ENCODE data around the gene TMEM135.

Gene TMEM135

DNA sequence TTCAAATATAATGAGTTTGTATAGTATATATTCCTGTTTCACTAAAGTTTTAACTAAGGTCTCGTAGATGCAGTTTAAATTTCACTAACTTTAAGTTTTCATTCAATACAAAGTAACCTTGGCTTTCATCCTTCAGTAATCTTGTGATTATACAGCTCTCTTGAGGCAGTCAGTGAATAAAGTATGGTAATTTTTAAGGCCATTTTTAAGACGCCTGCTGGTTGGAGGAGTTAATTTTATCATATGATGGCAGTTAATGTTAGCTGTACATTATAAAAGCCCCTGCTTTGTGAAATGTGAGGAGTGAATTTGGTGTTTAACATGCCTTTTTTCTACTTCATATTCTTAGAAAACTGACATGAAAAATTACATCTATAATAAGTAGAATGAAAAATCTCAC, 163.6 kb downstream of the TMEM135 start:
- DNase-seq: no peak

DNA sequence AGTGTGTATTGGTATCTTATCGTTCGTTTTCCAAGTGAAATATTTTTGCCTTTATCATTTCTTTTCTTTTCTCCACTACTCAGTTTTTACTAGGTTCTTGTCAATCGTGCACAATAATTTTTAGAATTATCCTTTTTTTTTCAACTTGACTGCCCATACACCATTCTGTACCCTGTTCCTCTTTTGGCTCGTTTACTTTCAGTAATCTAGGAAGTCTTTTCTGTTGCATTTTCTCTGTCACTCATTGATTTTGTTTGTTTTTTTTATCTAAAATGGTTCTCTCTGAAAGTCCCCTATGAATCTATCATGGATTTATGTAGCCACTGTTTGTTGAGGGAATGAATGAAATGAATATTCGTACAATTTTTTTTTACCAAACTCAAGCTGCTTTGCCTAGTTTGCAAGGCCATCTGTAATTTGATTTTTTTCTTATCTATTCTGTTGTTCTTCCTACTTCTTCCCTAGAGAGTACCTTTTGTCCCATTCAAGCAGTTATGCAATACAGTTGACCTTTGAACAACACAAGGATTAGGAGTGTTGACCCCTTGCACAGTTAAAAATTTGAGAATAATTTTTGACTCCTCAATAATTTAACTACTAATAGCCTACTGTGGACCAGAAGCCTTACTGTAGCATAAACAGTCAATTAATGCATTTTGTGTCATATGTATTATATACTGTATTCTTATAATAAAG, 166.3 kb downstream of the TMEM135 start:
- no peak for DNase-seq

GRCh38 chr11:87212891-87213290, 175.2 kb downstream of the TMEM135 start:
- no peak for DNase-seq

GRCh38 chr11:87213444-87213843, 175.7 kb downstream of the TMEM135 start:
- peak; percentile 16 for DNase-seq

DNA sequence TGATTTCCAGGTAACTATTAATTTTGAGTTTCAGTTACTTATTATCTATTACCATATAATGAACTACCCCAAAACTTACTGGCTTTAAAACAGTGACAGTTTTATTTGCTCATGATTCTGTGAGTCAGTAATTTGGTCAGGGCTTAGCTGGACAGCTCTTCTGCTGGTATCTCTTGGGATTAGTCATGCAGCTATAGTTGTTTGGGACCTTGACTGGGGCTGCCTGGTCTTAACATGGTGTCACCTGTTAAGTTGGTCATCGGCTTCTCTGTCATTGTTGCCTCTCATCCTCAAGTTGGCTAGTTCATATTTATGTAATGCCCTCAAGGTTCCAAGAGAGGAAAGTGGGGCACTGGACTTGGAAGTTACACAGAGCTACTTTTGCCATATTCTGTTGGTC, 177.5 kb downstream of the TMEM135 start:
- no peak for DNase-seq

GRCh38 chr11:87219266-87219665, 181.5 kb downstream of the TMEM135 start:
- no peak for DNase-seq

DNA sequence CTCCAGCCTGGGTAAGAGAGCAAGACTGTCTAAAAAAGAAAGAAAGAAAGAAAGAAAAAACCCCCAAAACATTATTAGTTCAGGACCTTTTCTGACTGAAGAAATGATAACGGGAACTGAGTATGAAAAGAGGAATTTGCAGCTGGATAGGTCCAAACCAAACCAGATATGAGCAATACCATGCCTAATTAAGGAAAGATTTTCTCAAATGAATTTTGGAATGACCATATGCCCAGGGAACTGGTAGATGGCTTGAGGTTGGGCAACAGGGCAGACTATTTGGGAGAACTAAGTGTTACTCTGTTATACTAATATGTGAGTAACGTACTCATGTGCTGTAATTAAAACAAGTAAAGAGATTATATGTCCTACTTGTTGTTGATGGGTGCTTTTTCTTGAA, 186.1 kb downstream of the TMEM135 start:
- DNase-seq: no peak

GRCh38 chr11:87224486-87224885, 186.8 kb downstream of the TMEM135 start:
- no peak for DNase-seq

GRCh38 chr11:87228820-87229219, 191.1 kb downstream of the TMEM135 start:
- no peak for DNase-seq

GRCh38 chr11:87230995-87231394, 193.3 kb downstream of the TMEM135 start:
- DNase-seq: no peak

DNA sequence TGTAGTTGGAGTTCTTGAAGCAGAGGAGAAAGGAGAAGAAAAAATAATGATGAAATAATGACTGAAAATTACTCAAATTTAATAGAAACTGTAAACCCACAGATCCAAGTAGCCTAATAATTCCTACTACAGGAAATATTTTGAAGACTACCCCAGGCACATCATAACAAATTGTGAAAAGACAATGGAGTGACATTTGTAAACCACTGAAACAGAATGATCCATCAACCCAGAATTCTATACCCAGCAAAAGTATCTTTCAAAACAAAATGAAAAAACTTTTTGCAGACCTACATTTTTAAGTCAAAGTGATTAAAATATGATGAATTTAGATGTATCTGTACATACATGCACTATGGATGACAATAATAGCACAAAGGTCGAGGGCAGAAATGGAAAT, 194.6 kb downstream of the TMEM135 start:
- no peak for DNase-seq

- DNase-seq: no peak
Observed at GRCh38 chr11:87235366-87235765, 197.6 kb downstream of the TMEM135 start.

DNA sequence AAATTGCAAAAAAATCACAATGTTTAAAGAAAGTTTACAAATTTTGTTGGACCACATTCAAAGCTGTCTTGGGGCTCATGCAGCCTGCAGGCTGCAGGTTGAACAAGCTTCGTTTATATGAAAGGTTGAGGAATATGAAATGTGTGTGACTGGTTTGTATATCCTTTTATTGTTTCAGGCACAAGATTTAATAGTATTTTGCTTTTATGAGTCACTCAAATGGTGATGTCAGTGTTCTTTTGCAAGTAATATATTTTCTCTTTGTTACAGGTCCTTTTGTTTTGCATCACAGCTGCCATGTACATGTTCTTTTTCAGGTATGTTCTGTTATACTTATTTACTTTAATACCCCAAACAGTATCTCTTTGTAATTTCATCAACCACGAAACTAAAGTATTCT, 198.6 kb downstream of the TMEM135 start:
- DNase-seq: no peak

GRCh38 chr11:87239001-87239400, 201.3 kb downstream of the TMEM135 start:
- DNase-seq: no peak

DNA sequence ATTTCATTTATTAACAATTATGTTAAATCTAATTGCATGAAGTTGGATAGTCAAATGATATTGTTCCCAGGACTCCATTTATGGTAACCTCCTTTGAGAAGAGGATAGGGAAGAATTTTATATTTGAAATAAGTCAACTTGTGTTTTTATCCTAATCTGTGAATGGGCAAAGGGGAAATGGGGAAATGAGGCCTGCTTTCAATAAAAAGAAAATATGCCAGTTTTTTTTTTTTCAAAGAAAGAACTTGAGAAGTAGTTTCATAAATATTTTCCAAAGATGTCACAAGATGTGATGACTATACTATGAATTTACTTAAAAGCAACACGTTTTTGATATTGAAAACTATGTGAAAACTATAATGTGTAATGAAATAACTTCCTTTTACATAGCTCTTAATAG, 201.8 kb downstream of the TMEM135 start:
- no peak for DNase-seq

DNA sequence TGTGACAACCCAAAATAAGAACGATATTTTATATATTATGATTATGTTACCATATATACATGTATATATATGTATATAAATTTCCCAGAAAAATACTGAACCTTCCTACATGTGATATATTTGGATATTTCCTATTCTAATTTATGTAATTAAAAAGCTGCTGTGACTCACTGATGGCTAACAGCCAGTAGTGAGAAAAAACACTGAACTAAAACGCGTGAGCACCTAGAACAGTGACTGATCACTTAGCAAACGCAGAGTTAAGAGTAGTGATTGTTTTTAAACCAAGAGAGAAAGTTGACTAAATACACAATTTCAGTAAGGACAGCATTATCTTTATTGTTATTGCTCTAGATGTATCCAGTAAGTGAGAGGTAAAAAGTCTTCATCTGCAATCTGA, 213.8 kb downstream of the TMEM135 start:
- DNase-seq: no peak

DNA sequence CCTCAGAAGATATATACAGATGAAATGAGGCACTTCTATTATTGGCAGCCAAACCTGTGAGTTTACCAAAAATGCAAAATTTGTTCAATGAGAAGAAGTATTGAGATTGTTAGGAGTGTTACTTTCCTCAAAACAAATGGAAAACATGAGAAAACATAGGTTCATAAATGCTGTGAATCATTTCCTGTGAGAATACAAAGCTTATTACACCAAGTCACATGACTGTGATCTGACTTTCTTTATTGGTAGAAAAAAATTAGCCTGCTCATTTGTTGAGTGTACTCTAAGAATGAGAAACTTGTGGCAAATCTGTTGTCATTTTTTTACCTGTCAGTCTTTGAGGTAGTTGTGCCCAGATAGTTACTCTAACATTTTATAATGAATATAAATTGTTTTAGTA, 215.1 kb downstream of the TMEM135 start:
- peak; percentile 75 for DNase-seq

DNA sequence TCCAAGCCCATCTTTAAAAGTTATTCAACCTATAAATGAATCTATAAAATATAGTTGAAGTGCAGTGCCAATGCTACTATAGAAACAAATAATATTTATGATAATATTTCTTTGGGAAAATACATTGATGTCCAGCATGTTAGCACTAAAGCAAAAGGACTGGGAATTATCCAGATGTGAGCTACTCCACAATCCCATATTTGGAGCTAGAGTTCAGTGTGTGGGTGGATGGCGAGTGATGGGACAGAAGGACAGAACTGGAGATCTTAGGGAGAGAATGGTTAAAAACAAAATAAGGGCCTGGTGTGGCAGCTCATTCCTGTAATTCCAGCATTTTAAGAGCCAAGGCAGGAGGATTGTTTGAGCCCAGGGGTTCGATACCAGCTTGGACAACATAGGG, 216.8 kb downstream of the TMEM135 start:
- no peak for DNase-seq

DNA sequence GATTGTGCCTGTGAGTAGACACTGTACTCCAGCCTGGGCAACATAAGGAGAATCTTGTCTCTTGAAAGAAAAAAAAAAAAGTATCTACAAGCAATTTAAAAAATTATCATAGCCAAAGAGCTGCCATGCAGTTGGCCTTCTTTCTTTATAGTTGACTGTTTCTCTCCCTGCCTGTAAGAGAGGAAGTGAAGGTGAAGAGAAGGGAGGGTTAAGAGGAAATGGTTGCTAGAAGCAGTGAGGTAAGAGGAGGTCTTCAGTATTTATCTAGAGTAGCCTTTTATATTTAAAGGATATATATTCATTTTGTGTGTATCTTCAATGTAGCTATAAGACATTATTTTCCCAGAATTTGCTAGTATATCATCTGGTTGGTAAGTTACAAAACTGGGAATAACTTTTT, 217.9 kb downstream of the TMEM135 start:
- DNase-seq: no peak

DNA sequence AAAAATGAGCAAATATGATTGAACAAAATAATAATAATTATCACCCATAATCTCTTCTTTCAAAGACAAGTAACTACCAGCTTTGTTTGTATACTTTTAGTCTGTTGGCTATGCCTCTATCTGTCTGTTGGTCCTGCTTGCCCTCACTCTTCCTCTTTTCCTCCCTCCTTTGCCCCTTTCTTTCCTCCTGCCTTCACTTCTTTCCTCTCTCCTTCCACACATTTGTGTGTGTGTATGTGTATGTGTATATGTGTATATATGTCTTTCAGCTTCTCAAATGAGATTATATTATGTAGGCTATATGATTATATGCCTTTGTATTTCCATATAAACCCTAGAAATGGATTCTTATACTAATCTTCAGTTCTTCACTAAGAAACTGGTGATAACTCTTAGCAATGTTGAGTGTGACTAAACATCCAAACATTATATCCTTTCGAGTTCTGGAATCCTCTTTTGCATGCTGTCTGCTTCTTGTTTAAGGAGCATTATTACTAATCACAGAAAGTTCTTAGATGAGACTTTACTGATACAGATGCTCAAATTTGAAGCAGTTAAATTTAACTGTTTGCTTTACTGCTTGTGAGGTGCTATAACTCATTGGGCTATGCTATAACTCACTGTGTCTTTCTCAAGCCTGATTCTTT, 219.1 kb downstream of the TMEM135 start:
- DNase-seq: no peak

GRCh38 chr11:87258171-87258833, 220.6 kb downstream of the TMEM135 start:
- DNase-seq: no peak

DNA sequence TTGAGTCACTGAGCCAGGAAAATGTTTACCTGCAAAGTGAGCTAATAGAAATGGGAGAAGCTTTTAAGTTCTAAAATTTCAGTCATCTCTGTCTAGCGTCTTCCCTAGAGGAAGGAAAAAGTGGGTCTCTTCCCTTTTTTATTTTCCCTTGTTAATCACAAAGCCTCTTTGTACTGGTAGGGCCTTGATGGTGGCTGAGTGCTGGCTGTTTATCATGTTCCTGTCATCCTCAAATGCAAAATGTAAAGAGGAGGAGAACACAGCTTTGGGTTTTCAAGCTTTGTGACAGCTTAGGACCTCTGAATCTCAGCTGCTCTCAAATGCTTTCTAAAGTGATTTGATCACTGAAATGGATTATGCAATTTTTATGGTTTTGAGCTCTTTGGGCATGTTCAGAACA, 222.0 kb downstream of the TMEM135 start:
- DNase-seq: no peak

DNA sequence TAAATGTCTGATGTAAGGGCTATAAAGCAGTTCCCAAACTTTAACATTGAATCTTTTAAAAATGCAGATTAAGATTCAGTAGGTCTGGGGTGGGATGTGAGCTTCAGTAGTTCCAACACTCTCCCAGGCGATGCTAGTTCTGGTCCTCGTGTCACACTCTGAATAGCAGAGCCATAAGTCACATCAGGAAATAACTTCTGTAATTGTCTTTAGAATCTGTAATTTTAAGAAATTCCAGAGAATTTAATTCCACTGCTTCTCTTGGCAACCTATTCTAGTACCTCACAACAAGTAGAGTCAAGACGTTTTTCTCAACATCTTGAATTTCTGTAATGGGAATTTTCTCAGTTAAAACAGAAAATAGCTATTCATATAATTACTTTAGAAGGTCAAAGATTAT, 223.1 kb downstream of the TMEM135 start:
- no peak for DNase-seq

DNA sequence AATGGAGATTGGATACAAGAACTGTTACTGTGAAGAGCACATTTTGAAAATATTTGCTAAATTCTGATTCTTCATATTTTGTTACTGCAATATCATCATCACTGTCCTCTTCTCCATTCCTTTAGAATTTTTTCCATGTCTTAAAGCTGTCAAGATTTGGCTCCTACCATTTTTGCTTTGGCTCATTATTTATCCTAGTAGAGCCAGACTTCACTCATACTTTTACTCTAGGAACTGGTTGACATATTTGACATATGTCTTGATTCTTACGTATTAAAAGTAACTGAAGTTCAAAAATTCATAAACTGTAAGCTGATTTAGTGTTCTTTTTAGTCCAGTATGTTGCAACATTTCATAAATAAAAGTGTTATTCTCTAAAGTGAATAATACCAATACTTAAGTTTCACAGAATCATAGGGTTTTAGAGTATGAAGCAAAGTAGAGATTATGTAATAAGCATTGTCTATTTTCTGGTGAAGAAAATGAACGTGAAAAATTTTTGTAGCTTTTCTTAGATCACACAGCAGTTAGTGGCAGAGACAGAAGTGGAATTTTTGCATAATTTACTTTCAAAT, 225.6 kb downstream of the TMEM135 start:
- DNase-seq: no peak
